Osteocyte (in vitro differentiated cells): ENCODE data around the gene CUL9. TPM values are rescaled to one million over a fixed set of nuclear protein-coding genes. Genes with fewer than 3 reads are reported as not detected.
A peak's percentile ranks its signal among the peaks of the same experiment; 100 is the strongest.

Experiments used
- DNase-seq: peaks from one replicate; pipeline ENCODE4 v3.0.0; 2021; ENCODE audit warnings: mixed read lengths; ENCODE audit not compliant: unreplicated experiment; ENCODE audit errors: extremely low spot score
- H3K27ac Mint-ChIP-seq: one replicate; pipeline ENCODE4 v1.8.0; 2021; ENCODE audit warnings: mild to moderate bottlenecking, mixed read lengths; ENCODE audit not compliant: unreplicated experiment
- H3K27me3 Mint-ChIP-seq: one replicate; pipeline ENCODE4 v1.8.0; 2021; ENCODE audit warnings: mixed read lengths; ENCODE audit not compliant: unreplicated experiment
- H3K36me3 Mint-ChIP-seq: one replicate; pipeline ENCODE4 v1.8.0; 2021; ENCODE audit warnings: mixed read lengths; ENCODE audit not compliant: unreplicated experiment
- H3K4me1 Mint-ChIP-seq: one replicate; pipeline ENCODE4 v1.8.0; 2021; ENCODE audit warnings: mixed read lengths; ENCODE audit not compliant: unreplicated experiment
- H3K4me3 Mint-ChIP-seq: one replicate; pipeline ENCODE4 v1.8.0; 2021; ENCODE audit warnings: mild to moderate bottlenecking, moderate library complexity, mixed read lengths; ENCODE audit not compliant: unreplicated experiment
- H3K9me3 Mint-ChIP-seq: one replicate; pipeline ENCODE4 v1.8.0; 2021; ENCODE audit warnings: mixed read lengths; ENCODE audit not compliant: unreplicated experiment
- total RNA-seq: library from RNA; stranded (reverse); gene quantifications from 2 replicates; pipeline ENCODE4 v1.2.1, GENCODE V29; 2021
- TF ChIP-seq, protein P1 (sequence below): fragments of 200-600 bp; sonication (generic); IDR thresholded peaks from 2 replicates; pipeline ENCODE4 v1.5.0; 2021; ENCODE audit warnings: antibody characterized with exemption, mild to moderate bottlenecking, moderate library complexity

CUL9 gene
- total RNA-seq, 1 donor from 2014 or later = 39.5 TPM

- Mint-ChIP-seq H3K4me3 (peak overlapping the region; percentile 88), H3K4me1 (peaks cover 32% of the 10 kb centered on the region), H3K27ac (peak overlapping the region; percentile 97), H3K36me3 (peaks cover 7% of the 10 kb centered on the region), H3K9me3 (no peaks in the 10 kb centered on the region), H3K27me3 (no peaks in the 10 kb centered on the region)
- DNase-seq = peak; percentile 87
- TF ChIP-seq, protein P1, sequence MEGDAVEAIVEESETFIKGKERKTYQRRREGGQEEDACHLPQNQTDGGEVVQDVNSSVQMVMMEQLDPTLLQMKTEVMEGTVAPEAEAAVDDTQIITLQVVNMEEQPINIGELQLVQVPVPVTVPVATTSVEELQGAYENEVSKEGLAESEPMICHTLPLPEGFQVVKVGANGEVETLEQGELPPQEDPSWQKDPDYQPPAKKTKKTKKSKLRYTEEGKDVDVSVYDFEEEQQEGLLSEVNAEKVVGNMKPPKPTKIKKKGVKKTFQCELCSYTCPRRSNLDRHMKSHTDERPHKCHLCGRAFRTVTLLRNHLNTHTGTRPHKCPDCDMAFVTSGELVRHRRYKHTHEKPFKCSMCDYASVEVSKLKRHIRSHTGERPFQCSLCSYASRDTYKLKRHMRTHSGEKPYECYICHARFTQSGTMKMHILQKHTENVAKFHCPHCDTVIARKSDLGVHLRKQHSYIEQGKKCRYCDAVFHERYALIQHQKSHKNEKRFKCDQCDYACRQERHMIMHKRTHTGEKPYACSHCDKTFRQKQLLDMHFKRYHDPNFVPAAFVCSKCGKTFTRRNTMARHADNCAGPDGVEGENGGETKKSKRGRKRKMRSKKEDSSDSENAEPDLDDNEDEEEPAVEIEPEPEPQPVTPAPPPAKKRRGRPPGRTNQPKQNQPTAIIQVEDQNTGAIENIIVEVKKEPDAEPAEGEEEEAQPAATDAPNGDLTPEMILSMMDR = no peak
These were observed 11.5 kb upstream of the CUL9 start for GRCh38 chr6:43170417-43170930.

DNA sequence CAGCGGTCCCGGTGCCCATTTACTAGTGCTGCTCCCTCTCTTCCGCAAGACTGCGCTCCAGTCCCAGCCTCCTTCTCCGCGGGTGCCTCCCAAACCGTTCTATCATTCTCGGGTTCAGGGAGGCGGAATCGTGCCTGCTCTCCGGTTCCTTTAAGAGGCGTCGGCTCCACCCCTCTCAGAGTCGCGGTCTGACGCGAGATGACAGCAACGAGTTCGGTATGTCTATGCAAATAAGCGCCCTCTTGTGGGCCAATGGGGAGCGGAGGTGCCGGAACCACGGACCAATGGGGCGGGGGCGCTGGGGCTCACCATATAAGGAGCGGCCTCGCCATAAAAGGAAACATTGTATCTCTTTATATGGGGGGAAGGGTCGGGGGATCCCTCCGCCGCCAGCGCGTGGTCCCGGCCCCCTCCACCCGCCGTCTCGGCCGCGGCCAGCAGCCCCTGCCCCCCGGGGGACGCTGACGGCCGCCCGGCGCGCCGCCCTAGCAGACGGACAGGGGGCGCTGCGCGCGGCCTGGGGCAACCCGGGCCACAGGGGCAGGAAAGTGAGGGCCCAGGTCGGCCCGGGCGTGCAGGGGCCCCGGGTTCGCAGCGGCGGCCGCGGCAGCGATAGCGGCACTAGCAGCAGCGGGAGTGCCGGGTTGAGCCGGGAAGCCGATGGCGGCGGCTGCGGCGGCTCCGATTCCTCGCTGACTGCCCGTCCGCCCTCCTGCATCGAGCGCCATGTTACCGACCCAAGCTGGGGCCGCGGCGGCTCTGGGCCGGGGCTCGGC, 10.9 kb upstream of the CUL9 start, which contains the start of gene SRF:
TSS of gene SRF (plus strand) at position 339 of the 776 bp plus-strand sequence. CDS start at position 727, 388 bp downstream.
- peak; percentile 100 for DNase-seq
- Mint-ChIP-seq H3K4me1 (peaks cover 32% of the 10 kb centered on the region), H3K27ac (peak within 1 kb of the TSS; percentile 97), H3K4me3 (peak within 1 kb of the TSS; percentile 88), H3K36me3 (peaks cover 11% of the 10 kb centered on the region), H3K27me3 (no peaks in the 10 kb centered on the region), H3K9me3 (no peaks in the 10 kb centered on the region)
- TF ChIP-seq, protein P1 = peak; percentile 88

GRCh38 chr6:43171707-43172103, 10.3 kb upstream of the CUL9 start:
- peak overlapping the region; percentile 88 for H3K4me3 Mint-ChIP-seq
- TF ChIP-seq, protein P1 = no peak

GRCh38 chr6:43172104-43173007, 9.6 kb upstream of the CUL9 start:
- peak overlapping the region; percentile 97 for H3K27ac Mint-ChIP-seq
- peaks cover 14% of the 10 kb centered on the region for H3K36me3 Mint-ChIP-seq
- H3K9me3 Mint-ChIP-seq = no peaks in the 10 kb centered on the region
- DNase-seq = no peak
- peaks cover 32% of the 10 kb centered on the region for H3K4me1 Mint-ChIP-seq
- no peaks in the 10 kb centered on the region for H3K27me3 Mint-ChIP-seq
- TF ChIP-seq, protein P1 = no peak
- H3K4me3 Mint-ChIP-seq = peak overlapping the region; percentile 88

More at GRCh38 chr6:43171707-43172103, 10.3 kb upstream of the CUL9 start:
- Mint-ChIP-seq H3K4me1 (peaks cover 32% of the 10 kb centered on the region), H3K27ac (peak overlapping the region; percentile 97), H3K27me3 (no peaks in the 10 kb centered on the region), H3K36me3 (peaks cover 14% of the 10 kb centered on the region), H3K9me3 (no peaks in the 10 kb centered on the region)
- DNase-seq = no peak
